Neural cell (in vitro differentiated cells): Measurements from ENCODE around the gene DACH1.

Experiments used
- CTCF ChIP-seq: fragments of 450-650 bp; IDR thresholded peaks from 2 replicates; pipeline ENCODE4 v1.5.1; 2014; ENCODE audit warnings: antibody characterized with exemption, mild to moderate bottlenecking, moderate library complexity; ENCODE audit not compliant: poor library complexity, severe bottlenecking
- EP300 ChIP-seq: fragments of 450-650 bp; conservative IDR thresholded peaks from 2 replicates; pipeline ENCODE4 v1.6.1; 2014; ENCODE audit warnings: antibody characterized with exemption, mild to moderate bottlenecking, moderate library complexity; ENCODE audit not compliant: poor library complexity, severe bottlenecking
- EZH2 ChIP-seq: fragments of 200-600, 300-800 bp; shearing (Covaris generic), sonication (generic); IDR thresholded peaks from 2 replicates; pipeline ENCODE4 v1.6.1; 2014; ENCODE audit warnings: antibody characterized with exemption, low read length, borderline replicate concordance, mild to moderate bottlenecking; ENCODE audit not compliant: insufficient read depth, poor library complexity, severe bottlenecking
- MXI1 ChIP-seq: fragments of 450-650 bp; conservative IDR thresholded peaks from 2 replicates; pipeline ENCODE4 v1.6.1; 2014; ENCODE audit warnings: antibody characterized with exemption, mild to moderate bottlenecking; ENCODE audit not compliant: poor library complexity, severe bottlenecking
- POLR2AphosphoS5 ChIP-seq: IDR thresholded peaks from 2 replicates; pipeline ENCODE4 v1.6.1; 2012
- RAD21 ChIP-seq: fragments of 450-650 bp; conservative IDR thresholded peaks from 2 replicates; pipeline ENCODE4 v1.6.1; 2014; ENCODE audit warnings: antibody characterized with exemption, mild to moderate bottlenecking, moderate library complexity
- REST ChIP-seq: IDR thresholded peaks from 2 replicates; pipeline ENCODE4 v1.6.1; 2012; ENCODE audit warnings: borderline replicate concordance
- SMC3 ChIP-seq: fragments of 450-650 bp; conservative IDR thresholded peaks from 2 replicates; pipeline ENCODE4 v1.6.1; 2014; ENCODE audit warnings: antibody characterized with exemption, mild to moderate bottlenecking, moderate library complexity; ENCODE audit not compliant: poor library complexity
- TAF1 ChIP-seq: IDR thresholded peaks from 2 replicates; pipeline ENCODE4 v1.6.1; 2012; ENCODE audit warnings: low read depth

- TF ChIP-seq TAF1 (no peak), CTCF (no peak), MXI1 (no peak), EZH2 (no peak), REST (no peak), RAD21 (no peak), POLR2AphosphoS5 (no peak), EP300 (no peak), SMC3 (no peak)
Measured at GRCh38 chr13:71587817-71588216, 279.2 kb downstream of the DACH1 start.
